Mucosa of descending colon (tissue), 3 donors: ENCODE results near the gene RPH3AL. TPM values are rescaled to one million over a fixed set of nuclear protein-coding genes. Genes with fewer than 3 reads are reported as not detected.
"Not testable (repeated sequence)": the region's sequence is repeated elsewhere in the genome, so short reads cannot be mapped to it uniquely, and the experiment has no call there.

Experiments
- ATAC-seq: fragments of 200-7000 bp; cut with Tn5 transposase; one replicate; pipeline ENCODE4 v1.9.1; 2020; ENCODE audit warnings: mild to moderate bottlenecking, moderate library complexity
- DNase-seq, 3 donors: peaks; one replicate each; pipeline ENCODE4 v3.0.0-alpha.2; 2020
- H3K36me3 ChIP-seq: fragments of 200-600 bp; one replicate; pipeline ENCODE4 v1.8.0; 2021; ENCODE audit warnings: low read depth, mild to moderate bottlenecking
- H3K4me1 ChIP-seq: fragments of 200-600 bp; one replicate; pipeline ENCODE4 v1.8.0; 2021; ENCODE audit warnings: low read depth, mild to moderate bottlenecking
- H3K4me3 ChIP-seq: fragments of 200-600 bp; one replicate; pipeline ENCODE4 v1.8.0; 2021; ENCODE audit warnings: mild to moderate bottlenecking
- H3K9me3 ChIP-seq: fragments of 200-600 bp; one replicate; pipeline ENCODE4 v1.8.0; 2021; ENCODE audit warnings: mild to moderate bottlenecking
- CTCF ChIP-seq: fragments of 200-600 bp; IDR thresholded peaks from one replicate; pipeline ENCODE4 v1.8.0; 2022; ENCODE audit warnings: antibody characterized with exemption, mild to moderate bottlenecking
- intact Hi-C, 2 donors: fragments of 100-400 bp; cut with DNase I in 1 of 2; cut with micrococcal nuclease in 1 of 2; formaldehyde crosslinking; loops; one replicate each; pipeline versions ENCODE4 v1.11.0 to v1.11.1; 2022; cut with DNase I, micrococcal nuclease
- total RNA-seq, 3 donors: library from RNA; stranded (reverse); fragmentation: NEBNext Ultra II Directional in 2 of 3; extraction: Animal tissue kit (Norgen Biotek cat#: 25700) in 2 of 3; gene quantifications; one replicate each; pipeline versions ENCODE4 v1.2.1 to v1.2.4, GENCODE V29; 2021 to 2023
- donor health status: DM: no; HTN: no; CAD: no; lungs with moderate emphysema.
- donor health status: DM: no; HTN: no; CAD: no.
- donor health status: DM: no; HTN: yes; CAD: no.

RPH3AL gene
- total RNA-seq, 3 donors from 2014 or later, result 24.0 to 44.1 (median 36.7) TPM

GRCh38 chr17:279331-279730, 73.3 kb downstream of the RPH3AL start:
- no peak for TF ChIP-seq CTCF
- DNase-seq, result no peak
- ATAC-seq, result no peak
- Histone ChIP-seq H3K4me1 (no peaks in the 10 kb centered on the region), H3K36me3 (no peaks in the 10 kb centered on the region), H3K9me3 (no peaks in the 10 kb centered on the region), H3K4me3 (no peak overlapping the region)
- intact Hi-C loops, result no loop called here

- Histone ChIP-seq H3K36me3 (no peaks in the 10 kb centered on the region), H3K9me3 (no peaks in the 10 kb centered on the region), H3K4me1 (no peaks in the 10 kb centered on the region), H3K4me3 (no peak overlapping the region)
- intact Hi-C loops, result no loop called here
- ATAC-seq (no peak), DNase-seq (no peak)
- no peak for TF ChIP-seq CTCF
These were observed 73.9 kb downstream of the RPH3AL start for GRCh38 chr17:278676-279059.

GRCh38 chr17:278055-278675, 74.4 kb downstream of the RPH3AL start:
- no peak for TF ChIP-seq CTCF
- ATAC-seq (no peak), DNase-seq (no peak)
- Histone ChIP-seq H3K4me1 (no peaks in the 10 kb centered on the region), H3K4me3 (no peak overlapping the region), H3K36me3 (no peaks in the 10 kb centered on the region), H3K9me3 (no peaks in the 10 kb centered on the region)
- intact Hi-C loops, result no loop called here

DNA sequence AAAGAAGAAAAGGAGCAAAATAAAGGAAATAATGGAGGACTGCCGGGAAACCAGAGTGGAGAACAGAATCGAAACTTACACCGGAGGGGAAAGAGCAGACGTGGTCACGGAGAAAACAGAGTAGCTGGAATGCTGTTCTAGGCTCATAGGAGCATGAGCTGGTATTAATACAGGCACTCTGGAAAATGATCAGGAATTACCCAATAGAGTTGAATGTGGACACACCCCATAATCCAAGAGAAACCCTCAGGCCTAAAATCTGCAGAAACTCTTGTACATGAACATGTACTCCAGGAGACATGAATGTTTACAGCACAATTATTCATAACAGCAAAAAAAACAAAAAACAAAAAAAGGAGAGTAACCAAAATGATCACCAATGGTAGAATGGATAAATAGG, 77.7 kb downstream of the RPH3AL start:
- H3K36me3 ChIP-seq, result no peaks in the 10 kb centered on the region
- H3K9me3 ChIP-seq, result no peaks in the 10 kb centered on the region
- no peaks in the 10 kb centered on the region for H3K4me1 ChIP-seq
- DNase-seq (no peak), ATAC-seq (no peak)
- intact Hi-C loops, result no loop called here
- no peak for TF ChIP-seq CTCF
- H3K4me3 ChIP-seq, result no peak overlapping the region

- DNase-seq, result peak in 1 of 3 donors; percentile 37
- Histone ChIP-seq H3K4me3 (no peak overlapping the region), H3K36me3 (no peaks in the 10 kb centered on the region), H3K4me1 (no peaks in the 10 kb centered on the region), H3K9me3 (no peaks in the 10 kb centered on the region)
- TF ChIP-seq CTCF, result no peak
- intact Hi-C loops, result no loop called here
- ATAC-seq, result no peak
These were observed 78.4 kb downstream of the RPH3AL start for GRCh38 chr17:273981-274832.

- not testable (repeated sequence) for H3K9me3 ChIP-seq
- DNase-seq, result peak in 1 of 3 donors; percentile 2
These were observed 79.8 kb downstream of the RPH3AL start for GRCh38 chr17:272856-273255.

DNA sequence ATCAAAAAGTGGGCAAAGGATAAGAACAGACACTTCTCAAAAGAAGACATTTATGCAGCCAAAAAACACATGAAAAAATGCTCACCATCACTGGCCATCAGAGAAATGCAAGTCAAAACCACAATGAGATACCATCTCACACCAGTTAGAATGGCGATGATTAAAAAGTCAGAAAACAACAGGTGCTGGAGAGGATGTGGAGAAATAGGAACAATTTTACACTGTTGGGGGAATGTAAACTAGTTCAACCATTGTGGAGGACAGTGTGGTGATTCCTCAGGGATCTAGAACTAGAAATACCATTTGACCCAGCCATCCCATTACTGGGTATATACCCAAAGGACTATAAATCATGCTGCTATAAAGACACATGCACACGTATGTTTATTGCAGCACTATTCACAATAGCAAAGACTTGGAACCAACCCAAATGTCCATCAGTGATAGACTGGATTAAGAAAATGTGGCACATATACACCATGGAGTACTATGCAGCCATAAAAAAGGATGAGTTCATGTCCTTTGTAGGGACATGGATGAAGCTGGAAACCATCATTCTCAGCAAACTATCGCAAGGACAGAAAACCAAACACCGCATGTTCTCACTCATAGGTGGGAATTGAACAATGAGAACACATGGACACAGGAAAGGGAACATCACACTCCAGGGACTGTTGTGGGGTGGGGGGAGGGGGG, 80.5 kb downstream of the RPH3AL start:
- DNase-seq, H3K4me3 ChIP-seq, intact Hi-C loops, H3K9me3 ChIP-seq, H3K4me1 ChIP-seq, ATAC-seq, H3K36me3 ChIP-seq: not testable (repeated sequence)

More at GRCh38 chr17:272856-273255, 79.8 kb downstream of the RPH3AL start:
- H3K4me1 ChIP-seq, H3K4me3 ChIP-seq, H3K36me3 ChIP-seq, intact Hi-C loops, ATAC-seq: not testable (repeated sequence)
